Stimulated activated CD8-positive, alpha-beta memory T cell treated with anti-CD3 and anti-CD28 coated beads, Interleukin-7, amount 100 ng/mL, for 24 hours (primary cell): ENCODE results near the gene HMBS.

Experiments used
- DNase-seq: peaks from one replicate; pipeline ENCODE4 v3.0.0-alpha.2; 2020; ENCODE audit warnings: low read depth

Gene HMBS

DNA sequence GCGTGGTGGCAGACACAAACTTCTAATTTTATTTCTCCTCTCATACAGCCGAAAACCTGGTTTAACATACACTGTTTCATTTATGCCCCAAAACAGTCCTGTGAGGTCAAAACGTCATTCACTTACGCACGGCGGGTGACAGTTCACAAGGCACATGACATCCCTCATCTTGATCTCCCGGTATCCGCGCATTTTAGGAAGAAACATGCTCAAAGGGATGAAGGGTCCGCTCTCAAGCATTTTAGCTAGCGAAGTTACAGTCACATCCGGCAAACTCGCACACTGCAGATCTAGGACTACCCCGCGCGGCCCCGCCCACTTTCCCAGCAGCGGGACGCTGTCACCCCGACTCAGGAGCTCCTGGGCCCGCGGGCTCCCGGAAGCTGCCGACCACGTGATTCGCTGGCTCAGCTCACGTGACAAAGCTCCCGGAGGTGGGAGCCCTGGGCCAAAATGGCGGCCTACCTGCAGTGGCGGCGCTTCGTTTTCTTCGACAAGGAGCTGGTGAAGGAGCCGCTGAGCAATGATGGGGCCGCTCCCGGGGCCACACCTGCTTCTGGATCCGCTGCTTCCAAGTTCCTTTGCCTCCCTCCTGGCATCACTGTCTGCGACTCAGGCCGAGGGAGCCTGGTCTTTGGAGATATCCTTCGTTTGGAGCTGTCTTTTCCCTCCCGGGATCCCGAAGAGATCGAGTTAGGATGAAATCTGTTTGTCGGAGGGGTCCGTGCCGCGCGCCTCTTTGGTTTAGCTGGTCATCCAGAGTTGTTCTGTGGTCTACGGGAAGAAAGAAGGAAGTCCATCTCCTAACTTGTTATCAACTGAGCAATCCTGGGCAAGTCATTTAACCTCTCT lies 17.1 kb upstream of the HMBS start, which contains the start of gene VPS11:
VPS11 (plus strand) TSS at position 448 of the 852 bp plus-strand sequence; CDS start at position 454, 6 bp downstream.
- DNase-seq, result peak; percentile 96

DNA sequence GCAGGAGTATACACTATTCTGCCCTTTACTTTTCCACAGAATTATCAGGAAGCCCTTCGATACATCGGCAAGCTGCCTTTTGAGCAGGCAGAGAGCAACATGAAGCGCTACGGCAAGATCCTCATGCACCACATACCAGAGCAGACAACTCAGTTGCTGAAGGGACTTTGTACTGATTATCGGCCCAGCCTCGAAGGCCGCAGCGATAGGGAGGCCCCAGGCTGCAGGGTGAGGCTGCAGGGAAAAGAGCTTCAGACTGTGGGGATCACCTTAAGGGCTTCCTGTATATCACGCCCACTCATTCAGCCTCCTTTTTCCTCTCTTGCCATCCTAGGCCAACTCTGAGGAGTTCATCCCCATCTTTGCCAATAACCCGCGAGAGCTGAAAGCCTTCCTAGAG lies 6.8 kb upstream of the HMBS start:
- DNase-seq, result no peak

GRCh38 chr11:119078675-119079420 lies 5.8 kb upstream of the HMBS start:
- no peak for DNase-seq

DNA sequence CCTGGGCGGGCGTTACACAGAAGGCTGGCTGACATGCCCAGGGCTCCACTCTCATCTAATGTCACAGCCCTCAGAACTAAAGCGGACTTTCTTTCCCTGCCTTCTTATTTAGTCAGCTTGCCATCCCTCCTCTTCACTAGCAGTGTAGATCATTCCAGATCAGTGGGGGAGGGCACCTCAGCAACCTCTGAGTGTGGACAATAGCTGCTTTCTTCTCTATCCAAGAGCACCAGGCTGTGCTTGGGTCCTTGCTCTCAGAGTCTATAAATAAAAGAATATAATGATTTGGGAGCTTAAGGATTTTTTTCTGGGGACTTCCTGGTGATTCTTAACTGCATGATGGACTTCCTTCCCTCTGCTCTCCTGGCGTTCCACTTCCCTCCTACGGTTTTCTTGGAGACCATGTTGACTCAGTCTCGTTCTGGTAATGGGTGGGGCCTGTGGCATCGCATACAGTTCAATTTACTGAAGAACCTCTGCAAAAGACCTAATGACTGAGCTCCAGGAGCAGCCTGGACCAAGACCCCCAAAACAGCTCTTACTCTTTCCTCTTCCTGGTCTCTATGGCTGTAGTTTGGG lies 2.9 kb upstream of the HMBS start:
- no peak for DNase-seq

- DNase-seq, result no peak
Measured at GRCh38 chr11:119085437-119085847, 761 bp downstream of the HMBS start.

- DNase-seq, result no peak
Measured at GRCh38 chr11:119087123-119087522, 2.4 kb downstream of the HMBS start.

DNA sequence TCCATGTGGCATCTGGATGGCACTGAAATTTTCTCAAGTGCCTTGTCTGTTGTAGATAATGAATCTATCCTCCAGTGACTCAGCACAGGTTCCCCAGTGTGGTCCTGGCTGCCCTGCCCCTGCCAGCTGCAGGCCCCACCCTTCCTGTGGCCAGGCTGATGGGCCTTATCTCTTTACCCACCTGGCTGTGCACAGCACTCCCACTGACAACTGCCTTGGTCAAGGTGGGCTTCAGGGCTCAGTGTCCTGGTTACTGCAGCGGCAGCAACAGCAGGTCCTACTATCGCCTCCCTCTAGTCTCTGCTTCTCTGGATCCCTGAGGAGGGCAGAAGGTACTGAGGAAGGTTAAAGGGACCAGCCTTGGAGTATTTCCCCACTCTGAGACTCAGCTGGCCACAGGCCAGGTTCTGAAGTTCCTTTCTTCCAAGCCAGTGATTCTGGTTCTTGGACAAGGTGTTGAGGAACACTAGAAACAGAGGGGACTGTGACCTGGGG lies 3.1 kb downstream of the HMBS start:
- DNase-seq, result no peak

DNA sequence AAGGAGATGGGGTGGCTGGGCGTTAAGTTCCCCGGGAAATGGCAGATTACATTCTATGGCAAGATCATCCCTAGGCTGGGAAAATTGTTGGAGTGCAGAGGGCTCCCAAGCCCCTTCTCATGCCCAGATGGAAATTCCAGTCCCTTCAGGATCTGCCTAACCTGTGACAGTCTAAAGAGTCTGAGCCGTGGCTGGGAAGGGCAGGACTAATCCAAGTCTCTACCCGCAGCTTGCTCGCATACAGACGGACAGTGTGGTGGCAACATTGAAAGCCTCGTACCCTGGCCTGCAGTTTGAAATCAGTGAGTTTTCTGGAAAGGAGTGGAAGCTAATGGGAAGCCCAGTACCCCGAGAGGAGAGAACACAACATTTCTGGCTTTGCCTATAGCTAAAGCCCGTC lies 3.7 kb downstream of the HMBS start:
- no peak for DNase-seq

DNA sequence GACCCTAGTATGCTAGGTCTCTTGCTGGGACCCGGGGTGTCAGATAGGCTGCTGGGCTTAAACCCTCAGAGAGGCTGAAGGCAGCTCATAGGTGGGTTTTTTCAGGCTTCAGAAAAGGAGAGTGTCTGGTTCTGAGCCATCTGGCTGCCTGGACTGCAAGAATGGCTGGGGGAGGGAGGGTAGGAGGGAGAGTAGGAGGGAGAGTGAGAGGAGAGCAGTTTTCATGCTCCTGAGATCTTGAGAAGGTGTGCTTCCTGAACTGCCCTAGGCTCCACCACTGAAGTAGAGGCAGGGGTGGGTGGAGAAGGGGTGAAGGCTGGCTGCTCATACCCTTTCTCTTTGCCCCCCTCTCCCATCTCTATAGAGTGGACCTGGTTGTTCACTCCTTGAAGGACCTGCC lies 4.6 kb downstream of the HMBS start:
- no peak for DNase-seq

GRCh38 chr11:119091178-119091577 lies 6.5 kb downstream of the HMBS start:
- no peak for DNase-seq

DNA sequence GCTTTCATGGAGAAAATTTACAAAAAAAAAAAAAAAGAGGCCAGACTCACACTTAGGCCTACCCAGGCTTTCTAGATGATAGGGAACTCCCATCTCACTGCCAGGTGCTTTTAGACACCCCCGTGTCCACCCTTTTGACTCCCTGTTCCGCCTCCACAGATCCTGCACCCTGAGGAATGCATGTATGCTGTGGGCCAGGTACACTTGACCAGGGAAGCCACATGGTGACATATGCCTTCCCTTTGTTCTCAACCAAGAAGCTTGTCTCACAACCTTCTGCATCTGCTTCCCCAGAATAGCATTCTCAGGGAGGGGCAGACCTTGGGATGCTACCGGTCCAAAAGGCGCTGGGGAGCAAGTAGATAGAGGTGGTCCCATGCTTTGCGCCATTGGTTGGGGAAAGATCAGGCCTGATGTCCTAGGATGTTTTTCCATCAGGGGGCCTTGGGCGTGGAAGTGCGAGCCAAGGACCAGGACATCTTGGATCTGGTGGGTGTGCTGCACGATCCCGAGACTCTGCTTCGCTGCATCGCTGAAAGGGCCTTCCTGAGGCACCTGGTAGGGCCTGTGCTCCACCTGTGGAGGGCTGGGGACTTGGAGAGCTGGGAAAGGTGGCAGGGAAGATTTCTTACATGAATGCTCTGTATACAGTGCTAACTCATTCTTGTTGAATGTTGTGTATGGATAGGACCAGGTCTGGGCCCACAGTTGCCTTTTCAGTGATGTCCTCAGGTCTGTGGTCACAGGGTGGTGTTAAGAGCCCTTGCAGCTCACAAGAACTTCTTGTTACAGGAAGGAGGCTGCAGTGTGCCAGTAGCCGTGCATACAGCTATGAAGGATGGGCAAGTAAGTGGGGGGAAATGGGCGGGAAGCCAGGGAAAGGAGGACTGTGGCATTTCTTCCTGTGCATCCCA lies 7.5 kb downstream of the HMBS start:
- DNase-seq, result no peak

- no peak for DNase-seq
Measured at GRCh38 chr11:119092880-119093842, 8.5 kb downstream of the HMBS start.

DNA sequence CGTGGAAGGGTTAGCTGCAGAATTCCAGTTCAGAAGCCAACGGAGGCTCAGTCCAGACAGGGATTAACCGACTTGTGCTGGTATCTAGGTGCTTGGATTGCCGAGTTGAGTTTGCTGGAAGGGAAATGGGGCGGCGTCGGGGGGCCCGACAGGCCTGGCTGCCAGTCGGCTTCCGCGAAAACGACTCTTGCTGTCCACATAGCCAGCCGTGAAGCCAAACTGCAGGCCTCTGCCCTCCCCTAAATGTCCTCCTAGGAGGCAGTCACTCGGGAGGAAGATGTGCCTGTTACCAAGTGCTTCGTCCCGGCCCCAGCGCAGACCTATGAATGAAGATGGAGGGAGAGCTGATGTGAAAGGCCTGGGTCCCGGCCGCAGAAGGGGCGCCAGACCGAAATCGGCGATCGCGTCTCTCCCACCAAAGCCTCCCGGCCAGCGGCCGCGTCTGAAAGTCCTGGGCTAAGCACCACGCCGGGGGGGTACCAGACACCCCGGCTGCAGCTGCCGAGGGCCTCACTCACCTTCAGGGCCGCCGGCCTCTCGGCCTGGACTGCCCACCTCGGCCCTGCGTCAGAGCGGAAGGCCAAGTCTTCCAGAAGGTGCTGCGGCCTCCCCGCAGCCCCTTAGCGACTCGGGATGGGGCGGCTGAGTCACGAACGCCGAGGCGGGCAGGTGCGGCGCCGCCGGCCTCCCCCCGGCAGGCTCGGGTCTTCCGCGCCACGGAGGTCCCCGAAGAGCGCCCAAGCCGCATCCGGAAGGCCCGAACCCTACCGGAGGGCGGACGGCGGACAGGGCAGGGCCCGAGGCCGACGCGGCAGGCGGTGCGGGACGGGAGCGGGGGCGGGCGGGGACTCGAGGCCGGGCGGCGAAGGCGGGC lies 9.5 kb downstream of the HMBS start:
- no peak for DNase-seq

GRCh38 chr11:119094816-119095065 lies 10.1 kb downstream of the HMBS start:
- no peak for DNase-seq

DNA sequence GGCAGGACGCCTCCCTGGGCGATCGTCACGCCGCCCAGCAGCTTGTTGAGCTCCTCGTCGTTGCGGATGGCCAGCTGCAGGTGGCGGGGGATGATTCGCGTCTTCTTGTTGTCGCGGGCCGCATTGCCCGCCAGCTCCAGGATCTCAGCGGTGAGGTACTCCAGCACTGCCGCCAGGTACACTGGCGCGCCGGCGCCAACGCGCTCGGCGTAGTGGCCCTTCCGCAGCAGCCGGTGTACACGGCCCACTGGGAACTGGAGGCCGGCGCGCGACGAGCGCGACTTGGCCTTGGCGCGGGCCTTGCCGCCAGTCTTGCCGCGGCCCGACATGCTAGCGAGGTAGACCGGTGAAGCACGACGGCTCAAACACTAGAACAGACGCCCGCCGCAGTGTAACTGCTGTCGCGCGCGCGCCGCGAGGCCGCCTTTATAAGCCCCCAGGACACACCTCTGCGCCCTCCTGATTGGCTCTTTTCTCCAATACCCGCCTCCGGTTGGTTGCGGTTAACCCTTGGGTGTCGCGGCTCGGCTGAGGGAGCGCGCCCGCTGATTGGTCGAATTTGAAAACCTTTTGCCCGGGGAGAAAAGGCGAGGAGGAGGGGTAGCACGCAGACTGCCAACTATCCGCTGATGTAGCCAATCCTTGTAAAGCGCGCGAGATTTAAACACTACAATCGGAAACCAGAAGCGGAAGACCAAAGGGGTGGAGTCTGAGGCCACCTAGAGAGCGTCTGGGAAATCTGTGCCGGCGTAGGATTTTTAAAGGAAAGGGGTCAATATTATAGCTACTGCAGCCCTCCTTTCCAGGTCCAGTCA lies 10.6 kb downstream of the HMBS start:
- DNase-seq, result peak; percentile 99

- DNase-seq, result no peak
Measured at GRCh38 chr11:119099711-119100110, 15.0 kb downstream of the HMBS start.

- DNase-seq, result no peak
Measured at GRCh38 chr11:119100246-119100970, 15.7 kb downstream of the HMBS start.
